Esophagus muscularis mucosa (tissue), 3 donors: Measurements from ENCODE around the gene TFF2.

Experiments
- CTCF ChIP-seq, 3 experiments: fragments of 200-600 bp in 2 of 3; fragments of 450-650 bp in 1 of 3; sonication (generic) in 2 of 3; IDR thresholded peaks; one replicate each; pipeline ENCODE4 v1.5.1; 2017 to 2019; ENCODE audit warnings: antibody characterized with exemption in 3 of 3, mild to moderate bottlenecking in 2 of 3, moderate library complexity in 1 of 3
- POLR2A ChIP-seq: fragments of 450-650 bp; IDR thresholded peaks from one replicate; pipeline ENCODE4 v1.6.1; 2017; ENCODE audit warnings: antibody characterized with exemption, moderate library complexity, mild to moderate bottlenecking, low read depth

- TF ChIP-seq POLR2A (no peak), CTCF (IDR thresholded peaks at IDR 0.05) (no peak)
Measured at GRCh38 chr21:42340187-42341050, 10.4 kb downstream of the TFF2 start.
